ENCODE data around the gene OR51I1.

DNA sequence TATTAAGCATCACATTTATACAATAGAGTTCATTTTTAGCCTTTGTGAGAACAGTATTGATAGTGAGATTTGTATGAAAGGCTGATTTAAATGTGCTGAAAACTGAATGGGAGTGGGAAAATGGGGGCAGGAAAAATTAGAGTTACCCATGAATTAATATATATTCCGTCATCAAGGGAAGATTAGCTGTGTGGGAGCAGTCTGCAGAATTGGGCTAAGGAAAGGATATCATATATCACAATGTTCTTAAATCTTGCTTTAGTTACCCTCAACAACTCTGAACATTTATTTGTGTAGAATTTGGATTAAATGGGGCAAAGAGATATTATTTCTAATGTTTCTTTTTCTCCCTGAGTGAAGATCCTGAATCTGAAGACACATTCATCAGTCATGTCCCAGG, 19.5 kb downstream of the OR51I1 start, which contains the start of gene OR51Q1:
- TF ChIP-seq EP300 (conservative IDR thresholded peaks at IDR 0.05; ENCODE audit: poor library complexity, severe bottlenecking) (no peak), RAD21 (conservative IDR thresholded peaks at IDR 0.05) (no peak), EZH2 (IDR thresholded peaks at IDR 0.05; ENCODE audit: borderline replicate concordance, insufficient read depth, low read length, poor library complexity, severe bottlenecking) (no peak), MXI1 (conservative IDR thresholded peaks at IDR 0.05; ENCODE audit: poor library complexity, severe bottlenecking) (no peak)
- TF ChIP-seq, protein P1, sequence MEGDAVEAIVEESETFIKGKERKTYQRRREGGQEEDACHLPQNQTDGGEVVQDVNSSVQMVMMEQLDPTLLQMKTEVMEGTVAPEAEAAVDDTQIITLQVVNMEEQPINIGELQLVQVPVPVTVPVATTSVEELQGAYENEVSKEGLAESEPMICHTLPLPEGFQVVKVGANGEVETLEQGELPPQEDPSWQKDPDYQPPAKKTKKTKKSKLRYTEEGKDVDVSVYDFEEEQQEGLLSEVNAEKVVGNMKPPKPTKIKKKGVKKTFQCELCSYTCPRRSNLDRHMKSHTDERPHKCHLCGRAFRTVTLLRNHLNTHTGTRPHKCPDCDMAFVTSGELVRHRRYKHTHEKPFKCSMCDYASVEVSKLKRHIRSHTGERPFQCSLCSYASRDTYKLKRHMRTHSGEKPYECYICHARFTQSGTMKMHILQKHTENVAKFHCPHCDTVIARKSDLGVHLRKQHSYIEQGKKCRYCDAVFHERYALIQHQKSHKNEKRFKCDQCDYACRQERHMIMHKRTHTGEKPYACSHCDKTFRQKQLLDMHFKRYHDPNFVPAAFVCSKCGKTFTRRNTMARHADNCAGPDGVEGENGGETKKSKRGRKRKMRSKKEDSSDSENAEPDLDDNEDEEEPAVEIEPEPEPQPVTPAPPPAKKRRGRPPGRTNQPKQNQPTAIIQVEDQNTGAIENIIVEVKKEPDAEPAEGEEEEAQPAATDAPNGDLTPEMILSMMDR (IDR thresholded peaks at IDR 0.05; ENCODE audit: poor library complexity, severe bottlenecking), result no peak

Data from neural cell (in vitro differentiated cells).